Stimulated activated CD4-positive, alpha-beta T cell treated with anti-CD3 and anti-CD28 coated beads, Interleukin-15, amount 100 ng/mL, for 24 hours (primary cell): ENCODE results near the gene TCF3.

Source experiments
- DNase-seq: peaks from one replicate; pipeline ENCODE4 v3.0.0-alpha.2; 2020

TCF3 gene

GRCh38 chr19:1629256-1629808, 23.1 kb downstream of the TCF3 start:
- DNase-seq, result no peak

- no peak for DNase-seq
Measured at GRCh38 chr19:1627194-1627593, 25.2 kb downstream of the TCF3 start.

DNA sequence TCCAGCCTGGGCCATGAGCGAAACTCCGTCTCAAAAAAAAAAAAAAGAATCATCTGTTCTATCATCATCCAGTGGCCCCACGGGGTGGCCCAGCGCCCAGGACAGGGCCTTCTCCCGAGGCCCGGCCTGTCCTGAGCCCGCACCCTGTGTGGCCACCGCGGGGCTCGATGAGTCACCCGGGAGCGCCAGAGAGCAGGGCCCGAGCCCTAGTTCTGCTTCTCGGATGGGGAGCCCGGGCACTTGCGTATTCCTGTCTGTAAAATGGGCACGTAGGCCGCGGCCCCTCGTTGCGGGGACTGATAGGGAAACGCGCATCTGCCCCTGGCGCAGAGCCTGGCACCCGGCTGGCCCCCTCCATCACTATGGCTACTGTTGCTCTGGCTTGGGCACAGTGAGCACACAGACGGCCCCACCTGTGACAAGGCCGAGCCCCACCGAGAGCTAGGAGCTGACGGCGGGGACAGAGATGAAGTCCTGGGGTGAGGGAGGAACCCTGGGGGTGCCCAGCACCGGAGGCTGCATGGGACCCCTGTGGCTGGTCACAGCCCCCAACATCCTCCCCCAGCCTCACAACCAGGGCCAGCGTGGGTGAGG, 25.9 kb downstream of the TCF3 start:
- DNase-seq, result no peak

GRCh38 chr19:1624458-1624857, 28.0 kb downstream of the TCF3 start:
- peak; percentile 69 for DNase-seq

DNA sequence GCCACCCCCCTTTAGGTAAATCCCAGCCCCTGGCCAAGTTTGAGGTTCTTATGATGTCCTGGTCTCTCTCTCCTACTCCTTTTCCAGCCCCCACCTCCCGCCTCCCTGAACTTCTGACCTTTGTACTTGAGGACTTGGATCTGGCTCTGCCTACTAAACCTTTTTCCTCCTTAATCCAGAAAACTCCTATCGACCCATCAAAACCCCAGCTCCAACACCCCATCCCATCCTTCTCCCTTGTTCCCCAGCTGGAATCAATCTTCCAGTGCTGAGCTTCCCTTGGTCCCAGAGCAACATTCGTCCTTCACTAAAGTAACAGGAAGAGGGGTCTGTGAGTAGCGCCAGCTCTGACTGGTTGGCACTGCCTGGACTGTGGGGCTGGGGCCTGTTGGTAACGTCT, 29.9 kb downstream of the TCF3 start:
- DNase-seq, result no peak

DNA sequence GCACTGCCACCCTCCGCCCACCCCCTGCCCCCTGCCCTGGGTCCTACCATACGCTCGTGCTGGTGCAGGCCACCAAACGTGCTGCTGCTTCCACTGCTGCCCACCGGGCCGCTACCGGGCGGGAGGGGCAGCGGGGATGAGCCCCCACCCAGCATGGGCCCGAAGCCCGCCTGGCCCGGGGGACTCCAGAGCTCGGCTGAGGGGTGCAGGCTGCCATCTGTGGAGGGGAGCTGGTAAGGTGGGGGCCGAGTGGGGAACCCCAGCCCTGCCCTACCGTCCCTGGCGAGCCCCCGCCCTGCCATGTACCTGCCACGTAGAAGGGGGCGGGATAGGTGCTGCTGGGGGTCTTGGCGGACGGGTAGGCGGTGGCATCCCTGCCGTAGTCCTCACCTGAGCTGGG, 30.4 kb downstream of the TCF3 start:
- DNase-seq, result no peak

GRCh38 chr19:1621574-1621973, 30.8 kb downstream of the TCF3 start:
- DNase-seq, result no peak

- DNase-seq, result no peak
Measured at GRCh38 chr19:1621021-1621420, 31.4 kb downstream of the TCF3 start.

- DNase-seq, result no peak
Measured at GRCh38 chr19:1620502-1620901, 31.9 kb downstream of the TCF3 start.

- no peak for DNase-seq
Measured at GRCh38 chr19:1619703-1620102, 32.7 kb downstream of the TCF3 start.

DNA sequence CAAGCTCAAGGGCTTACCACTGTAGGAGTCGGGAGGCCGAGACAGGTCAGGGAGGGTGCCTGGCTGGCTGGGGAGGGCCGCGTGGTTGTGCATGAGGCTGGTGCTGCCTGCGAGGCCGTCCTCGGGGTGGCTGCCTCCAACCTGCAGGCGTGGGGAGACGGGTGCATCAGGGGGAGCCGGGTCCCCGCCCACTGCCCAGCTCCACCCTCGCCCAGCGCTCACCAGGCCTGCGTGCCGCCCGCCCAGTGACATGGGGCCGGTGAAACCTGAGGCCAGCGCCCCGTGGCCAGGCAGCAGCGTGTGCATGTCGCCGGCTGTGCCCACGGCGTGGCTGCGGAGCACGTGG, 33.3 kb downstream of the TCF3 start:
- no peak for DNase-seq

DNA sequence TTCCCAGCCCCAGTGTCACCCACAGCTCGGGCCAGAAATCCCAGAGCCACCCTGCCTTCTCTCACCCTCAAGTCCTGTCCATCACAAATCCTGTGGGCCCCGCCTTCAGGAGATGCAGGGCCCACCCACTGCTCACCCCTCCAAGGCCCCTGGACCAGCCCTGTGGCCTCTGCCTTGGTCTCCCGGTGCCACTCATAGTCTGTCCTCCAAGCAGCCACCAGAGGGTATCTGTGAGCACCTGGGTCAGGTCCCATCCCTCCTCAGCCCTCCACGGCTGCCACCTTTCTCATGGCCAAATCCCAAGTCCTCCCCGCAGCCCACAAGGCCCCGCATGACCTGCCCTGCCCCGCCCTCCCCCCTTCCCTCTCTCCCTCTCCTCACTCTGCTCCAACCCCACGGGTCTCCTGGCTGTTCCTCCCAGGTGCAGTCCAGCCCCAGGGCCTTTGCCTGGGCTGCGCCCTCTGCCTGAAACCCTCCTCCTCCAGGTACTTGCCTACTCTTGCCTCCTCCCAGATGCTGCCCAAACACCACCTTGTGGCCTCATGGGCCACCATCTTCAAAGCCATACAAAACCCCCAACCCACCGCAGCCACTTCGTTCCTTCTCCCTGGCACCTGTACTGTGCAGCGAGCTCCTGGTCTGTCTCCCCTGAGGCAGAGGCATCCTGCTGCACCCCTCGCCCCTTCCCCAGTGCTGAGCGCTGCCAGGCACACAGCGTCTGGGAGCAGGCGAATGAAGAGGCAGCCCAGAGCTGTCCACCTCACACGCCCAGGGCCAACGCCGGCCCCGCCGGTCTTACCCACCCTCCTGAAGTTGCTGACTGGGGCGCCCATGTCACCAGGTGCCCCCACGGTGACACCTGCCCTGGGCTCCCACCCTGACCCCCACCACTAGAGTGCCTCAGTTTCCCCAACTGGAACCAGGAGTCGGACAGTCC, 34.0 kb downstream of the TCF3 start:
- DNase-seq, result peak; percentile 47

DNA sequence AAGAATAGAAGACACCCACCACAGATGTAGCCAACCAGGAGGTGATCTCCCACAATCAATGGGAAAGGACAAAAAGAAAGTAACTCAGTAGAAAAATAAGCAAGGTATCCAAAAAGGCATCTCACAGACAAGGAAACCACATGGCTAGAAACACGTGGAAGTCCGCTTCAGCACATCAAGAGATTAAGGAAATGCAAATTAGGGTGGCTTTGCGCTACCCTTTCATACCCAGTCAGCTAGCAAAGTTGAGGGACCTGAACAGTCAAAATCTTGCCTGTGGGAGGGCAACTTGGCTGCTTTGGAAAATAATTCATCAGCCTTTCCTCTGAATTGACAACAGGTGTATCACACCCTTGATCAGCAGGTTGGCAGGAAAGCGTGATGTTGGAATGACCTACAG, 35.5 kb downstream of the TCF3 start:
- DNase-seq, result peak; percentile 36

- DNase-seq, result no peak
Measured at GRCh38 chr19:1616396-1616795, 36.0 kb downstream of the TCF3 start.

DNA sequence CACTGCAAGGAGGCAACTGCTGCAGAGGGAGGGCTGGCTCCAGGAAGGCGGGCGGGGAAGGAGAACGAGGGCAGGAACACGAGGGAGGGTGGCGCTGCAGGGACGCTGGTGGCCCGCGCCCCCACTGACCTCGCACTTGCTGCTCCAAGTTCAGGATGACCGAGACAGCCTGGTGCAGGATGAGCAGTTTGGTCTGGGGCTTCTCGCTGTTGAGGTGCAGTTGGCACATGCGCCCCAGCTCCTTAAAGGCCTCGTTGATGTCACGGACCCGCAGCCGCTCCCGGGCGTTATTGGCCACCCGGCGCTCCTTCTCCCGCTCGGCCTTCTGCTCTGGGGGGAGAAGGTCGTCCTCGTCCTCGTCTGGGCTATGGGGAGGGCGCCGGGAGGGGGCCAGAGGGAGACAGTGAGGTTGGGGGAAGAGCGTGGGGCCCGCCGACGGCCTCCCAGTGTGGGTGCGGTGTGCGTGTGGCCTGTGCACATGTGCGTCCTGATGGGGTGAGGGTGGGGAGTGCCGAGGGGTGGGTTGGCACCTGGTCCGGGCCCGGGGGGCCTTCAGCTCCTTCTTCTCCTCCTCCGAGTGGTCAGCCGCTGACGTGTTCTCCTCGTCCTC, 37.2 kb downstream of the TCF3 start:
- no peak for DNase-seq

GRCh38 chr19:1613808-1614570, 38.4 kb downstream of the TCF3 start:
- no peak for DNase-seq

DNA sequence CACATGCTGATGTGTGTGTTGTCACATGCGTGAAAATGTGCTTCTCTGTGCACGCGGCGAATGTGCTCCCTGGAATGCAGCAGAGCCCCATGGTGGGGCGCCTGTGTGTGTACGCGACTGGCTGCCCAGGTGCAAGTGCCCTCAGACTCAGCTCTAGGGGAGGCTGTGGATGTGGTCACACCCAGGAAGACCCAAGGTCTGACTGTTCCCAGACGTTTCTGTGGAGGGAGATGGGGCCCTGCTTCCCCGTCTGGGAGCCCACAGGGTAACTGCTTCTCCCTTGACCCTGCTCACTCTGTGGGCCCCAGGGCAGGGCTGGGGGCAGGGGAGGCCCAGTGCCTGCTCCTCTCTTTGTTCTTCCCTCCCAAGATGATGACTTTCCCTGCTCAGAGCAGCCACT, 39.3 kb downstream of the TCF3 start:
- DNase-seq, result no peak

DNA sequence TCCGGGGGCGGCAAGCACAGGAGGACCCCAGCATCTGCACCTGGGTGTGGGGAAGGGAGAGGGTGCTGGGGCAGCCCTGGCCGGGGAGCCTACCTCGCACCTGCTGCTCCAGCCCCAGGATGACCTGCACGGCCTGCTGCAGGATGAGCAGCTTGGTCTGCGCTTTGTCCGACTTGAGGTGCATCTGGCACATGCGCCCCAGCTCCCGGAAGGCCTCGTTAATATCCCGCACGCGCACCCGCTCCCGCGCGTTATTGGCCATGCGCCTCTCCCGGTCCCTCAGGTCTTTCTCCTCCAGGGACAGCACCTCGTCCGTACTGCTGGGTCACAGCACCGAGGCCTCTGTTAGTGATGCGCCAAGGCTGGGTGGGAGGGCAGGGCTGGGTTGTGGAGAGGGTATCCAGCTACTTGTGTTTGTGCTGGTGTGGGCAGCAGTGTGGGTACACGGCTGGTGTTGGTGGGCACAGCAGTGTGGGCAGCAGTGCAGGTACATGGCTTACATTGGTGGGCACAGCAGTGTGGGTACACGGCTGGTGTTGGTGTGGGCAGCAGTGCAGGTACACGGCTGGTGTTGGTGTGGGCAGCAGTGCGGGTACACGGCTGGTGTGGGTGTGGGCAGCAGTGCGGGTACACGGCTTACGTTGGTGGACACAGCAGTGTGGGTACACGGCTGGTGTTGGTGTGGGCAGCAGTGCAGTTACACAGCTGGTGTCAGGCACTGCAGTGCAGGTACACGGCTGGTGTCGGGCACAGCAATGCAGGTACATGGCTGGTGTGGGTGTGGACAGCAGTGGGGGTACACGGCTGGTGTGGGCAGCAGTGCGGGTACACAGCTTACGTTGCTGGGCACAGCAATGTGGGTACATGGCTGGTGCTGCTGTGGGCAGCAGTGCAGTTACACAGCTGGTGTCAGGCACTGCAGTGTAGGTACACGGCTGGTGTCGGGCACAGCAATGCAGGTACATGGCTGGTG, 40.0 kb downstream of the TCF3 start:
- DNase-seq, result no peak

GRCh38 chr19:1611353-1611752, 41.1 kb downstream of the TCF3 start:
- no peak for DNase-seq

GRCh38 chr19:1610579-1610978, 41.8 kb downstream of the TCF3 start:
- no peak for DNase-seq

DNA sequence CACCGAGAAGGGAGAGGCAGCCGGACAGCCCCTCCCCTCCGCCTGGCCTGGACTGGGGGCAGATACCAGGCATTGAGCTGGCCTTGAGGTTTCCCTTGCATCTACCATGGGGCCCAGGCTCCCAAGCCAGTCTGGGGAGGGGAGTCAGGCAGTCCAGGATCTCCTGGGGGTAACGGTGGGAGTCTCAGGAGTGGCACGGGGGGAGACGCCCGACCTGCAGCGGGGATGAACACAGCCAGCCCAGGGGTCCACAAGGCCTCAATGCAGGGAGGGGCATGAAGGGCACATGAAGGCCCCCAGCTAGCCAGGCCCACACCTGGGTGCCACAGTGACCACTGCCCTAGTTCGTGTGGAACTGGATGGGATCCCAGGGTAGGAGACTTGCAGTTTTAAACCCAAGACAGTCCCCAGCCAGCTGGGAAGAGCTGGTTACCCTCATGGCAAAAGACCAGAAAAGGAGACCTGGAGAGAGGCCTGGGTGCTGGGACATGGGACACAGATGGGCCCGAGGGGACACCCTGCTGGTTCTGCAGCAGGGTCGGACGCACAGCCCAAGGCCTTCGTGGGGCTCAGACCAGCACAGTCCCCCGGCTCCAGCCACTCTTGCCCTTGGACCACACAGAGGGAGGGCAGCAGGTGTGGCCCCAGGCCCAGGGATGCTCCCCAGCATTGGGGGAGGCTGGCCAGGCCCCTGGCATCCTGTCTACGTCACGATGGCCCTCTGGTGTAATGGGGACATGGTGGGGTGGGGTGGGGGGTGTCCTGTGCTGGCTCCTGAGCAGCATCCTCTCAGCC, 42.5 kb downstream of the TCF3 start:
- no peak for DNase-seq
